Activated CD4-positive, alpha-beta T cell treated with anti-CD3 and anti-CD28 coated beads, Interleukin-2, amount 50 U/mL, for 4 hours (primary cell): ENCODE measurements around the gene CPAMD8.
A peak's percentile ranks its signal among the peaks of the same experiment; 100 is the strongest.

Experiments used
- DNase-seq, 2 experiments: peaks; one replicate each; pipeline ENCODE4 v3.0.0-alpha.2; 2020

CPAMD8 gene

GRCh38 chr19:16914421-16914820 is 112.2 kb downstream of the CPAMD8 start:
- no peak for DNase-seq

DNA sequence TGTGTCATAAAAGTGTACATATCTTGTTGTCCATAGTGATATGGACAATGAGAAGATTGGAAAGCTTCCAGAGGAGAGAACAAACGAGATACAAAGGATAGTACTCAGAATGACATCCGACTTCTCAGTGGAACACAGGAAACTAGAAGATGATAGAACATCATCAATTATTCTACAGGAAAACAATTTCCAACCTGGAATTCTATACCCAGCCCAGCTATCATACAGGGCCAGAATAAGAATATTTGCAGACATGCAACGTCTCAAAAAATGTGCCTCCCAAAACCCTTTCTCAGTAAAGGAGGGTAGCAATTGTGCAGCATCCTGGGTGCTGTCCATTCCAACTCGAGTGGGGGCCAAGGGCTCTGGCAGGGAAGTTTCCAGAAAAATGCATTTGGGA is 113.8 kb downstream of the CPAMD8 start:
- DNase-seq = no peak

GRCh38 chr19:16911046-16911445 is 115.6 kb downstream of the CPAMD8 start:
- no peak for DNase-seq

GRCh38 chr19:16908759-16909158 is 117.9 kb downstream of the CPAMD8 start:
- DNase-seq = no peak

DNA sequence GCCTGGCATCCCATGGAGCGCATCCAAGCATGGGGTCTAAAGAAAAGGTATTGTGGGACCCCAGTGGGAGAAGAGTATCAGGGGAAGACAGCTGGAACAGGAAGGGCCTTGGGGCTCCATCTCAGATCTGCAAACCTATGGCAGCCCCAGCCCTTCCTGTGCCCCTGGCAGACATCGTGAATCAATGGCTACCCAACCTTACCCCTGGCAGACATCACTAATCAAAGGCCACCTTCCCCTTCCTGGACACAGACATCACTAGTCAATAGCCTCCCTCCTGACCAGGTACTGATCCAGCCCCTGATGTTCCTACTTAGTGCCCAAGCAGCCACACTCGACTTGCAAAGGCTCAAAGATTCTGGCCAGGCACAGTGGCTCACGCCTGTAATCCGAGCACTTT is 122.0 kb downstream of the CPAMD8 start:
- DNase-seq = no peak

DNA sequence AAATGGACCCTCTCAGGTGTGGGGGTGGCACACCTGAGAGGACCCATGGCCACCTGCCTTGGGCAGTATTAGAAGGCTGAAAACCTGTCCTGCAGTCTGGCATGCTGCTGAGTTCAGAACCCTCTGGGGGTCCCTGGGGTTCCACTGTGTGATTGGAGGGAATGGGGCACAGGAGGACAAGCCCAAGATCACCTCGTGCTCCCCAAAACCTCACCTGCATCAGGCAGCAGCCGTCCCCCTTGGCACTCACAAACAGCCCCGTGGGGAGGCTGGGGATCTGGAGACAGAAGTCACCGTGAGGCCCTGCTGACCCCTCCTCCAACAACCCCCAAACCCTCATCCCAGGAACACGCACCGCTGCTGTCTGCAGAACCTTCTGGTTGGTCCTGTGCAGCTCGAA is 123.3 kb downstream of the CPAMD8 start:
- DNase-seq = no peak

GRCh38 chr19:16902545-16902944 is 124.1 kb downstream of the CPAMD8 start:
- DNase-seq = no peak

GRCh38 chr19:16901491-16902175 is 125.0 kb downstream of the CPAMD8 start:
- DNase-seq = no peak

DNA sequence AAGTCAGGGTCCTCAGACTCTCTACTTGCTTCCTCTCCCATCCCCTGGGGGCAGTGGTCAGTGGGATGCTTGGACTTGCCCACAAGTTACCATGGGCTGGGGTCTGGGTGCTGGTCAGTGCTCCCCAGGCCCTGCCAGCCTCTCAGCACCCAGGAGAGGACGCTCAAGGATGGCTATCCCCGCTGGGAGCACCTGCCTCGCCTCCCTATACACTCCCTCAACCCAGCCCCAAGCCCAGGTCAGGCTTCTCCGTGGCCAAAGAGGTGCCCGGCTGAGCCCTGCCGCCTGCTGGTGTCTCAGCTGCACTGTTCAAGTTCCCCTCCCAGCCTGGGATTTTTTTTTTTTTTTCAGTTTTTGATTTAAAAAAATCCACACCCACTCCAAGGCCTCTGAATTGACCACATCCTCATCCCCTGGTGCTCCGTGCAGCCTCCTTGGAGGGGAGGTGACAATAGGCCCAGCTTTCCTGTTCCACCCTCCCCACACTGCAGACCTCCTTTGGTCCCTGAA is 127.0 kb downstream of the CPAMD8 start:
- no peak for DNase-seq

DNA sequence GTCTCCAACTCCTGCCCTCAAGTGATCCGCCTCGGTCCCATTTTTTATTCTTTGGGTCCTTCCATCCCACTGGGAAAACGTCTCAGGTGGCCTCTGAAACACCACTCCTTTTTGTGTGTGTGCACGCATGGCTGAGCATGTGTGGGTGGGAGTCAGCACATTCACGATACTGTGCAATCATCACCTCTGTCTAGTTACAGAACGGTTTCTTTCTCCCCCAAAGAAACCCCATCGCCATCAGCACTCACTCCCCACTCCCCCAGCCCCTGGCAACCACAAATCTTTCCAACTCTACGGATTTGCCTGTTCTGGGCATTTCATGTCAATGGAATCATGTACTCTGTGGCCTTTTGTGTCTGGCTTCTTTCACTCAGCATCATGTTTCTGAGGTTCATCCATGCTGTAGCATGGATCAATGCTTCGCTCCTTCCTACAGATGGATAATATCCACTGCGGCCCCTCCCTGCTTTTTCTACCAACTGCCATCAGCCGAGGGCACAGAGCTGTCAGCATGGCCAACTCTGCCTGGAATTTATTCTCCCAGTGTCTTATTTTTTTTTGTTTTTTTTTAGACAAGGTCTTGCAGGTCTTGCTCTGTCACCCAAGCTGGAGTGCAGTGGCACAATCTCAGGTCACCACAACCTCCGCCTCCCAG is 128.1 kb downstream of the CPAMD8 start:
- DNase-seq = no peak

DNA sequence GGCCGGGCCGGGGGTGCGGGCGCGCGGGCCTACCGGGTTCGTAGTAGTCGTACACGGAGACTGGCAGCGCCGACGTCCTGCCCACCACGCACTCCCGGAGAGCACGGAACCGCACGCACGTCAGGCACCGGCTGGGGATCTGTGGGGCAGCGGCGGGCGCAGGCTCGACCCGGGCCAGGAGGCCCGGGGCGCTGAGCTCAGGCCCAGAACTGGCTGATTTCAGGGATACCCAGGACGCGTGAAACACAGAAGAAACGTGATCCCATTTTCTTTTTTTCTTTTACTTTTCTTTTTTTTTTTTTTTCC is 128.8 kb downstream of the CPAMD8 start:
- no peak for DNase-seq

GRCh38 chr19:16897029-16897855 is 129.4 kb downstream of the CPAMD8 start:
- DNase-seq = peak; percentile 42 to 52

- no peak for DNase-seq
Measured at GRCh38 chr19:16896146-16897028, 130.2 kb downstream of the CPAMD8 start.

DNA sequence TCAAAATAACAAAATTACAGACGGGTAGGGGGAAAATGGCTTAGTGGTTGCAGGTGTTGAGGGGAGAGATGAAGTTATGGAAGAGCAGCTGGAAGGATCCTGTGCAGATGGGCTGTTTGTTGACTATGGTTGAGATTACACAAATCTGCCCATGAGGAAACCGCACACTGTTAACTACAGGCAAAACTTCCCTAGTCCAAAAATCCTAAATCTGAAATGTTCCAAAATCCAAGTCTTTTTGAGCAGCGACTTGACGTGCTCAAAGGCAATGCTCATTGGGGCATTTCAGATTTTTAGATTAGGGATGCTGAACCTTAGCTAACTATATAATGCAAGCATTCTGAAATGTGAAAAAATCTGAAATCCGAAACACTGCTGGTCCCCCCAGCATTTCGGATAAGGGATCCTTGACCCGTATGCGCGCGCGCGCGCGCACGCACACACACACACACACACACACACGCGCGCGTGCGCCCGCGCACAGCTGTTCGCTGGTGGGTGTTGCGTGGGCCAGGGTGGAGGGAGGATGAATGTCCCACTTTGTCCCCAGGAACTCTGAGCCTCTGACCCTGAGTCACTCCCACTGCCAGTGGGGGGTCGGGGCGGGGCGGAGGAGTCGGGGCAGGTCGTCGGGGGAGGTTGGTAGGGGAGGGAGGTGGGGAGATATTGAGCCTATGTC is 131.0 kb downstream of the CPAMD8 start:
- DNase-seq = no peak

GRCh38 chr19:16894080-16894479 is 132.5 kb downstream of the CPAMD8 start:
- DNase-seq = no peak

DNA sequence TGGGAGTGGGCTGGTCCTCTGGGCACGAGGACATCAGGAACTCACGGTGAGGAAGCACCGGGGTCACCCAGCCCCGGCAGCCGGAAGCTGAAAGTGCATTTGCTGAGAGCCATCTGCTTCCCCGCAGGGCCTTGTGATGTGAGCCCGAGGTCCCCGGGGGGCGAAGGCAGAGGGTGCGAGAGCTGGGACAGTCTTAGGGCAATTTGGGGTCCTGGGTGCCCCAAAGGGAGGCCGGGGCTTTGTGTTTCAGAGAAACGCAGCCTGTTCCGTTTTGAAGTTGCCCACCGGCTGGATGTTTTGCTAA is 133.0 kb downstream of the CPAMD8 start:
- no peak for DNase-seq

- no peak for DNase-seq
Measured at GRCh38 chr19:16892868-16893685, 133.5 kb downstream of the CPAMD8 start.

DNA sequence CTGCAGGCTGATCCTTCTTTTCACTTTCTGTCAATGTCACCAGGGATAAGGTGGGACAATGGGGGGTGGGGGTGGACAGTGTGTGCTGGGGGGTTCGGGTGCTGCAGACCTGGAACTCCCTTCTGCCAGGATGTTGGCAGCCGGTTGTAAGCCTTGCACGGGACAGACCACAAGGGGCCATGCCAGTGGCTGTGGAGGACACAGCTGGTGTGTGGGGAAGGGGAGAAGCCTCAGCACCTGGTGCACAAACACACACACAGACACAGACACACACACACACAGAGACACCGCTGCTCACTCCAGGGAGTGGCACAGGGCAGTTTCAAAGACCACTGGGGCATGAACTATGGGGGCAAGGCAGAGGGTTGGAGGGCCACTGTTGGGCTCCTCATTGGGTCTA is 134.2 kb downstream of the CPAMD8 start:
- no peak for DNase-seq

- DNase-seq = no peak
Measured at GRCh38 chr19:16891696-16892382, 134.8 kb downstream of the CPAMD8 start.

GRCh38 chr19:16890461-16891184 is 136.0 kb downstream of the CPAMD8 start:
- no peak for DNase-seq
